Measurements from ENCODE around the gene GMDS.
A peak's percentile ranks its signal among the peaks of the same experiment; 100 is the strongest.
"Not testable (repeated sequence)": the region's sequence is repeated elsewhere in the genome, so short reads cannot be mapped to it uniquely, and the experiment has no call there.

GMDS gene

DNA sequence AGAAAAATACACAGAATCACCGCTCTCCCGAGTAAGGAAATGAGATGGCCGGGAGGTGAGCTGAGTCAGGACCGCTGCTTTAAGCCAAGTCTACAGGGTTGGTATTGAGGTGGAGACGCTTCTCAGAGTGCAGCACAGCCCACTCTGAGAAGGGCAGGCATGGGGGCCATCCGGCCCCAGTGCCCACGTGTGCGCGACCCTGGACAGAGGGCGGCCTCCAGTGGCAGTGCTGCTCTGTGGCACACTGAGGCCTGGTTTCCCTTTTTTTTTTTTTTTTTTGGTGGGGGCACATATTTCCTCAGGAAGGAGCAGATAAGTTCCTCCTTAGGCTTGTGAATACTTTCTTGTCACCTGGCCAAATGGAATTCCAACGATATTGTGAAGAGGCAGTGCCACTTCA is 546.9 kb downstream of the GMDS start:
- no peak for DNase-seq

DNA sequence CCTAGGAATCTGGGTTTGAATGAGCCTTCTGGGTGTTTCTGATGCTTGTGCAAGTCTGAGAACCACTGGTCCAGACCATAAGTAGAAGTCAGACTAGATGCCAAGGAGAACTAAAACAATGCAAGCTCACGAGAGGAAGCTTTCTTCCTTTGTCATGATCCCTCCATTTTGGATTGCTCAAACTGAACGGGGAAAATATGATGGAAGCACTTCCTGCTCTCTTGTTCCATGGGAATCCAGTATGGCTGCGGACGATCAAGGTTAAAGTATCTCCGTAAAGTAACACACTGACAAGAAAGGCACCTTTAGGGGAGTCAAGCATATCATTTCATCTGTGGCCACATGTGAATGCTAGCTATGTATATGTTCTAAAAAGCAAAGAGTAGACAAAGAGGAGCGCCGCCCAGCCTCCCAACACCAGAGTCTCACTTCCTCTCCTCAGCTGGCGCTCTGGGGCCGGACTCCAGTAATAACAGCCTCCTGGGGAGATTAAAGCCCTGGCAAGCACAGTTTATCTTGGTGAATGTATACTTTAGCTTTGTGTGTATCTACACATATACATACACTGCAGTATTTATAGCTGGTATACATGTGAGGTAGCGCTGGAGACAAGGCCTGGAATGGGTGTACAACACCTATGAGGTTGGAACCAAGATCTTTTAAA is 547.6 kb downstream of the GMDS start:
- DNase-seq = no peak

DNA sequence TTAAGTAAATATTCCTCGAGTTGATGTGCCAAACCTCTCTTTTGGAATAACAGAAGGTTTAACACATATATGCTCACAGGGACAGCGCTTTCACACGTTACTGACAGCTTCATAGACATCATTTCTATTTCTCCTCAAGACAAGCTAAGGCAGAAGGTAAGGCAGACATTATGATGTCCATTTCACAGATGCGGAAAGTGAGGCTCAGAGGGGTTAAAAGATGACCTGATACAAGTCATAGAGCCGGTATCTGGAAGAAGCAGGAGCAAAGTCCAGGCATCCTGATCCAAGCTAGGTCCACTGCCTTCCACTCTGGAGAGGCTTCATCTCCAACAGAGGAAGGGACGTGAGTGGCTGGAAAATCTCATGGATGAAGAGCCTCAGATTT is 548.9 kb downstream of the GMDS start:
- DNase-seq = no peak

DNA sequence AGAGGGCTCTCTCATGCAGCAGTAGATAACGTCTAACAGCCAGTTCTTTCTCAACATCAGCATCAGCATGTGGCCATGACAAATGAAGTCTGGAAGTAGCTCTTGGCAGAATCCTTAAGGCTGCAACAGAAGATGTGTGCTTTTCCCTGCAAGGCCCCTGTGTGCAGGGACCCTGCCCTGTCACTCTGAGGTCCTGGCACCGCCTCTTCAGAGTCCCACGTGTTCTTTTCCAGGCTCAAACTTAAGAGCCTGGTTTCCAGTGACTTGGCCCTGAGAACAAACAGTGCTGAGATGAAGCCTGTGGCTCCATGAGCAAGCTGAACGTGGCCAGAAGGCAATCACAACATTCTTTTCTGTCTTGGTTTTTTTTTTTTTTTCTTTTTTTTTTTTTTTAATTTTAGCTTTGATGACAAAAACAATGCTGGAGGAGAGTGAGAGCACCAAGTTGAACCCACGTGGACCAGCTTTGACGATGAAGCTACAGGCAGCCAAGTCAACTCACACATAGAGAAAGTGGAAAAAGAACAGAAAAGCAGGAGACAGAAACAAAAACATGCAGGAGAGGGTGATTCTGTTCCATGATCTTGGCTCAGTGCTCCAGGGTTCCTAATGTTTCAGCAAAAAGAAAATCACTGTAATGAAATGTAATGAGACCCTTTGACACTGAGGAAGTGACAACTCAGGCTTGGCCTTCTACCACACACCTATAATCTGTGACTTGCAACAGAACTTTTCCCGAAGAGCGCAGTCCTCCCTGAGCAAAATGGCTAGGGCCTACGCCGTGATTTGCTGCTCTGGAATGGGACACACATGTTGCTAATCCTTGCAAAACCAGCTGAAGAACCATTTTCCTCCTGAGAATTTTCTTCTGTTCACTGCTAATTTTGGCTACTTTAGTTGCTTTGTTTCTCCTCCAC is 549.6 kb downstream of the GMDS start:
- no peak for DNase-seq

DNA sequence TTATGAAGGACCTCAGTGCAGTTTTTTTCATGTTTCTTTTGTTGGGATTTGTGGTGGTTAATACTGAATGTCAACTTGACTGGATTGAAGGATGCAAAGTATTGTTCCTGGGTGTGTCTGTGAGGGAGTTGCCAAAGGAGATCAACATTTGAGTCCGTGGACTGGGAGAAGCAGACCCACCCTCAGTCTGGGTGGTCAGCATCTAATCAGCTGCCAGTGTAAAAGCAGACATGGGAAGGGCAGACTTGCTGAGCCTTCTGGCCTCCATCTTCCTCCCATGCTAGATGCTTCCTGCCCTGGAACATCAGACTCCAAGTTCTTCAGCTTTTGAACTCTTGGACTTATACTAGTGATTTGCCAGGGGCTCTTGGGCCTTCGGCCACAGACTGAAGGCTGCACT is 553.6 kb downstream of the GMDS start:
- DNase-seq = not testable (repeated sequence)

DNA sequence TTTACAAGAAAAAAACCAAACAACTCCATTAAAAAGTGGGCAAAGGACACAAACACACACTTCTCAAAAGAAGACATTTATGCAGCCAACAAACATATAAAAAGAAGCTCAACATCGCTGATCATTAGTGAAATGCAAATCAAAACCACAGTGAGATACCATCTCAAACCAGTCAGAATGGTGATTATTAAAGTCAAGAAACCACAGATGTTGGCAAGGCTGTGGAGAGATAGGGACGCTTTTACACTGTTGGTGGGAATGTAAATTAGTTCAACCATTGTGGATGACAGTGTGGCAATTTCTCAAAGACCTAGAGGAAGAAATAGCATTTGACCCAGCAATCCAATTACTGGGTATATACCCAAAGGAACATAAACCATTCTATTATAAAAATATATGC is 554.7 kb downstream of the GMDS start:
- DNase-seq = not testable (repeated sequence)

DNA sequence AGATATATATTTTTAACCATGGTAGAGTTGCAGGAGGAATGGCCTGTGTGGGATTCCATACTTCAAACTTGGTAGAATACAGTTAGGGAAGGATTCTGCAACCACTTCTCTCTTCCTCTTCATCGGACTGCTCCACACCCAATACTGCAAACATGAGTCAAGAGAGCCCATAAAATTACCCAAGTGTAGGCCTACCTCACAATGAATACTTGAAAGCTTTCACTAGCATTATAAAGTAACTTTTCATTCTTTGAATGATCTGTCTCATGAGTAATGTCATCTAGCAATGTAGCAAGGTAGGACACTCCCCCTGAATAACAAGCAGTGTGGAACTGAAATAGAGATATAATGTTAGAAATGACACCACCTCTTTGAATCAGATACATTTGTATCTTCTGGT is 556.3 kb downstream of the GMDS start:
- no peak for DNase-seq

DNA sequence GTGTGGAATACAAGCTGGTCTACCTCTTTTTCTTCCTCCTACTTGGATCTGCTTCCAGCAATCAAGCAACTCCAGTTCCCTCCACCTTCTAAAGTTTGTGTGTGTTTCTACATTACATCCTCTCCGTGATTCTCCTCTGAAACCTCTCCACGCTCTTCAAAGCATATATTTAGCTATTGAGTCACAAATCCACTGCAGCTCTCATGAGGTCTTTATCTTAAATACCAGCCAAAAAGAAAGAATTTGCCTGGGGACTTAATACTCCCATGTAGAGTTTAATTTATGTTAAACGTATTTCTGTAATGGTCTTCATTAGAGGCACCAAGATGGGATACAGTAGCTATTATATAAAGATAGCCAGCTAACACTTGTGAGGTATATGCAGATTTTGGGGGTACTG is 557.0 kb downstream of the GMDS start:
- no peak for DNase-seq

DNA sequence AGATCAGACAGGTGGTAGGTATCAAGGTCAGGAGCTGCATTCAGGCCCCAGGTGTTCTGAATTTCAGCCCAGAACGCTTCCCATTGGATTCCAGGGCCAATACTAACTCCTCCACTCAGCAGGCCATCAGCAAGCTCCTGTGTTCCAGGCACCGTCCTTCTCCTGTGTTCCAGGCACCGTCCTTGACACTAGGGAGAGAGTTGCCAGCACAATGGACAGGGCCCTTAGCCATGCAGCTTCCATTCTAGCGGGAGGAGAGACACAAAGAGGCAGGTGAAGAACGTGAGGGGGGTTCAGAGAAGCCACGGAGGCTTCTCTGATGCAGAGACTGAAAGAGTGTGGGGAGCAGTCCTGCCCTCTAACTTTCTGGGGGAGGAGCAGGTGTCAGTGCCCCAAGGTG is 558.0 kb downstream of the GMDS start:
- no peak for DNase-seq

DNA sequence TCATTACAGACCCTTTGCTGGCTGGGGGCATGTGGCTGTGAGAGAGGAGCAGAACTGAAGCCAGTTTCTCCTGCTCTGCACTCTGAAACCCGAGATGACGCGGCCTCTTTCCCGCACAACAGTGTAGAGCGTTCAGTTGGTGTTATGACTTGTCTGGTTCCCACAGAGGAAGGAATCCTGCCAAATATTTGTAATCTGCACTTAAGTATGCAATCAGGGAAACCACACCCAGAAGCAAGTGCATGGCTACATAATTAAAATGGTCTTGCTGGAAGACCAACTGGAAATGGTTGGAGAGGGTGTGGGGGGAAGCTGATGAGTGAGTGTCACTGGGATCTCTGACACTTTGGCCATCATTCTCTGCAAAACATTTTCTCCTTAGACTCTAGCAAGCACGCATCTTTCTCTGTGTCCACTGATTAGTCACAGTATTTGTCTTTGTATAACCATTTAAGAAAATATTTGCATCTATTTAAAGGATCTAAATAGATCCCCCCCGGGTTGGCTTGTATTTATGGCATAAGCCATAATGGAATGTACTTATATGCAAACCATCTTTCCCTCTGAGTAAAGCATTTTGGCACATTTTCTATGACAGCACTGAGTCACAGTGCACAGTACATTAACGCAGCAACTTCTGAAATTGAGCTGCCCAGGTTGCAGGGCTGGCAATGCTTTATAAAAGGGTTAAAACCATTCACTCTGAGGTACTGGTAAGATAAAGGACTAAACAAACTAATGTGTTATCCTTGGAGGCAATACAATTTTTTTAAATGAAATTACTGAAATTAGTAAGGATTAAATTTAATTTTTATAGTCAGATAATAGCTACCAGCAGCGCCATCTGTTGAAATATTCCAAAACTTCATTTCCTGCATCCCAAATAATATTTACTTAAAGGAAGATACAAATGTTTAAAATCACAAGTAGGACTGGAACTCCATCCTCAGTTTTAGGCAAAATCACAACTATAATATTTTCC is 559.0 kb downstream of the GMDS start:
- DNase-seq = peak; percentile 8

DNA sequence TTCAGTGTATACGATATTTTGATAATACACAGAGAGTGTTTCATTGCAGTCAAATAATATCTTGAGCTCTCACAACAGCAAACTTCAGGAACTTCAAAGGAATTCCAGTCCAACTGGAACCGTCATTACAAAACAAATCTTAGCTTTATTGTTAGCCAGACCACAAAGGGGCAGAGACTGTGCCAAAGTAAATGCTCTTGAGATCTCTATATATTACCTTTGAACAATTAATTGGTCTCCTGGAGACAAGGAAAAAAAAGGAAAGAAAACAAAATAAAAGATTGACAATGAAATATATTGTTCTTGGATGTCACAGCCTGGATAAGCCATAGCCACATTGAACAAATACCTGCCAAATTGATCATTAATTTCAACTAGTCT is 565.7 kb downstream of the GMDS start:
- no peak for DNase-seq

DNA sequence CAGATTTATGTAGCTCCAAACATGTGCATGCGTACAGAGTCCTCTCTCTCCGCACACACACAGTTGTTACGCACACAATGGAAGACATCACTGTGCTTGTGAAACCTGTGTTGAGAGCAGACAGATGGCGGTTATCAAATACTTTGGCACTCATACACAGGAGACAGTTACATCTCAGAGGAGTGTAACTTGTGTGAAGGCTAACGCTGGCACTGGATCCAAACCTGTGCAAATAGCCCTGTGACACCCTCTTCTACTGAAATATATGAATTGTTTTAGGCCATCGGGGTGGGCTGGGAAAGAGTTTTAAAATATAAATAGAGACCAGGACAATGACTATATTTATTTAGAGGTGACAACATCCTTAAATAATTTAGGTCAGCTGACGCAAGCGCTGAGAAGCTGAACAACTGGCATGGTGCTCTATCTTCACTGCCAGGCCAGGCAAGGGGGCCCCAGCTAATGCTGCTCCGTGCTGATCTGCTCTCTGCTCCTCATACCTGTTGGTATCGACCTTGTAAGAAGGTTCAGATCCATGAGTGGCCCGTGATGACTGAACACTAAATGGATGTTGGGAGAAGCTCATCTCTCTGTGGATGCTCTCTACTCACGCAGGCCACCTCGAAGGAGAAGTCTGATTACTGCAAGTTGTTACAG is 566.2 kb downstream of the GMDS start:
- no peak for DNase-seq

DNA sequence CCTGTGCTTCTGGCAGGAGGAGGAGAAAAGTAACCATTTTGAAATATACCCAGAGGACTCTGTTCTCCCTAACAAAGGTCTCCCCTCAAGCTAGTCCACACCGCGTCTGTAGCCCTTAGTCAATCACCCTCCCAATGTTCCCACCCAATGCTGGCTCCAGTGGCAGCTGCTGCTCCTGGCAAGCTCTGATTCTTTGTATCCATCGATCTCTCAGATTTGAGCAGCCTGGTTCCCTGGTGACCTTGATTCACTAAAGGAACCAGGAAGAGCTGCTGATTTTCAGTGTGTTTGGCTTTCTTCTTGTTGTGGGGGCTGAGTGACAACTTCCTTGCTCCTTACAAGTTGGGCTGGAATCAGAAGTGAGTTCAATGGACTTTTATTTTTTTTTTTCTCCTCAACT is 567.2 kb downstream of the GMDS start:
- DNase-seq = no peak

DNA sequence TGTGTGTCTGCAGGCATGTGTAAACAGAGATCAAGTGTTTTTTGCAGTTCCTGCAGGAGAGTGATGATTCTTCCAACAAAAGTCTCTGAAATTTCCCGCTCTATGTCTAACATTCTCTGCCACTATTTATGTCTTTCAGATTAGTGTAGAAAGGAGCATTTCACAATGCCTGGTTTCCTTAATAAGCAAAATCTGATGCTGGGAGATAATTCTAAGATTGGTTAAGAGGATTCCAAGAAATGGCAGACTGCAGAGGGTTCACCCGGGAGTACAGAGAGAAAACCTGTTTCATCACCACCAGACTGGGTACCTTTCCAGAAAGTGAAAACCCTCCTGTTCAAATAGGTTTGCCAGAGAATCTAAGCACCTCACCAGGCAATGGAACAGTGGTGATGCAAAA is 573.0 kb downstream of the GMDS start:
- no peak for DNase-seq

DNA sequence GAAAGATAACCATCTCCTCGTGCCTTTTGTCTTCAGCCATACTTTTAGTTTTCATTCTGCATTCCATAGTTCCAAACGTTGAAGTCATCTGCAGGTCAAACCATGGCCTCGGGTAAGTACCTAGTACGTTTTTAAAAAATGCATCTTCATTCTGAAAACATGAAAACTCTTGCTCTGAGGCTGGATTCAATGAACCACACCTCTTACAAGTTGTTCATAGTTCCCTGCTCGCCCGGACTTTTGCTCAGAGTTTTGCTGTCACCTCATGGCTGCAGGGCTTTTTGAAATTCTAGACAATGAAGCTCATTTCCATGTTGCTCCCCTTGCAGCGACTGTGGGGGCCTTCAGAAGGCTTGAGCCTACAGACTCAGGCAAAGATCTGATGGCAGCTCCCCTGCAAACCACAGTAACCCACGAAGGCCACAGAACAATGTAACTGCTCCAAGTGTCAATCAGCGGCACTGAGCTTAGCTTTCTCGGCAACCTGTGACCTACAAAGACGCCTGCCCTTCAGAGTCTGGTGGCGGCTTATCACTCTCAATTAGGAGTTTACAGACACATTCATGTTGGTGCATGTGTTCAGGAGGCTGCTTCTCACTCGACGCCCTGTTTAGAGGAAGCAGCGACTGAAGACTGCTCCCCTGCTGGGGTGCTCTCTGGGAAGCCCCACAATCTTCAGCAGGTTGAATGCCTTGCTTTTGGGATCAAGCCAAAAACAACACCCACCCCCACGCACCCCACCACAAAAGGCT is 574.5 kb downstream of the GMDS start:
- DNase-seq = no peak

DNA sequence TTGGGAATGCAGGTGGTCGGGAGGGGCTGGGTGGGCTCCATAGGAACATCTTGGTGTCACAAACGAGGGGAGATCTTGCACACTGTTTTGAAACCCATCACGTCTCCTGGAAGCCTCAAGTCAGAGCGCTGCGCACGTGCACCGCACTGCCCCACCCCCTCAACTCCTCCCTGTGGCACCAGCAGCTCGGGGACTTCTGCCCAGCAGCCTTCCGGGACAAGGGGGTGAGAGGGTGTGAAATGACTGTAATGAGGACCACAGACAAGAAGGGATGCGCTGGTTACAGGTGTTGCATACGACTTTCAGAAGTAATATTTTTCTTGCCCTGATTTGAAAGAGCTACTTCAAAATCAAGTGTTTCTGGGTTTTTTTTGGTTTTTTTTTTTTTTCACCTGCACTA is 575.4 kb downstream of the GMDS start:
- no peak for DNase-seq

DNA sequence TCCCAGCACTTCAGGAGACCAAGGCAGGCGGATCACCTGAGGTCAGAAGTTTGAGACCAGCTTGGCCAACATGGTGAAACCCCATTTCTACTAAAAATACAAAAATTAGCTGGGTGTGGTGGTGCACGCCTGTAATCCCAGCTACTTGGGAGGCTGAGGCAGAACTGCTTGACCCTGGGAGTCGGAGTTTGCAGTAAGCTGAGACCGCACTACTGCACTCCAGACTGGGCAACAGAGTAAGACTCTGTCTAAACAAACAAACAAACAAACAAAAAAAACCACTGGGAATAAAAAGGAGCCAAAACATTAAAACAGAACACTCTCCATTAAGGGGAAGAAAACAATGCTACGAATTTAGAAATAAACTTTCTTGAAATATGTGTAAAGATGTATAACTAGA is 576.9 kb downstream of the GMDS start:
- not testable (repeated sequence) for DNase-seq

DNA sequence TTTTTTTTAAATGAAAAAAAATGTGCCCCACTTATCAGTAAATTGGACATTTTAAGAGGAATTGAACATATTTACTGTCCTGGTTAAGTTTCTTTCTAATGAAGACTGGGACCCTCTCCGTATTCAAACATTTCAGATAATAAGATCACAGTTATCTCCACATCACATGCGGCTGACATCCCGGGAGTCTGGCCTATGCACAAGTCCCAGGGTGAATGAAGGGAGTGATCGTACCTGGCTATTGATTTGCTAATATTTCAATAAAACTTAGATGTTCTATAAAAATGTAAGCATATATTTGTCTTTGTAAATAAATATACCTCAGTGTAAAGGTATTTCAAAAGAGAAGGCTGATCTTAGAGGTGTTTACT is 577.6 kb downstream of the GMDS start:
- DNase-seq = no peak

DNA sequence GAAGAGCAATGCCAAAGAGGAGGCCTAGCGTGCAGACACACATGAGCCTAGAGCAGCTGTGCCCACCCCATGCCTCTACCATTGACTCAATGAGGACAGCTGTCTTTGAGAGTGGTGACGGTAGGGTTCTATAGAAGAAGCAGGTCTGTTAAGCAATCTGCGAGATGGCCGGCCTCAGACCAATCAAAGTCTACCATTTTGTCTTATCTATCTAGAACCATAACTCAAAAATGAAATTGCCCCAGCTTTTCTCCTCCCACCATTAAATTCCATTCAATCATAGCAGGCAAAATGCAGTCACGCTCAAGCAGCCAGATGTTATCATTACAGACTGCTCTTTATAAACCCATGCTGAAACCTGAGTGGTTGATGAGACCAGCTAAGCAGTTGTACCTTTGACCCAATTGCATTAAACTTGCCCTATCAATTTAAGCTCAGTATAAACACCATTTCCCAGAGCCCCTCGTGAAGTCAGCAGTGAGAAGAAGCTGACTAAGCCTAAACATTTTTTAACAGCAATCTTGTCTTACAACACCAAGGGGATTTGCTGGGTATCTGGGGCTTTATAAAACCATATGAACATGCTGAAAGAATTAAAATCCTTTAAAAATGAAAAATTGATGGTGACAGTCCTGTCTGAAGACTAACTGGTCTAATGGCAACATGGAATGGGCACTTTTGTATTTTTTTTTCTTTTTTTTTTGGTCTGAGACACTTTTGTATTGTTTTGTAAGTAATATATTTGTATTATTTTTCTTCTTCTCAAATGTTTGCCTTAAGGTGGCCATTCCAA is 578.2 kb downstream of the GMDS start:
- no peak for DNase-seq

DNA sequence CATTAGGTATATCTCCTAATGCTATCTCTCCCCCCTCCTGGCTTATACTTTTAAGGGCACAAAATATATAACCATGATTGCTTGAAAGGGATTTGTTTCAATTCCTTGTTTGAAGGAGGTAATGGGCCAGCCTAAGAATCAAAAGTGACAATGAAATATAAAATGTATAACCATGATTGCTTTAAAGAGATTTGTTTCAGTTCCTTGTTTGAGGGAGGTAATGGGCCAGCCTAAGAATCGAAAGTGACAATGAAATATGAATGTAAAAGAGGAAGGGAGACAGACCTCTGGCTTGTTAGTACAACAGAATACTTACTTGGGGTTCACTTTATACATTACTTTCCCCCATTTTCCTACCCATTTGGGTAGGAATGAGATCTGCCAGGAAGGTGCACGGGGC is 580.2 kb downstream of the GMDS start:
- no peak for DNase-seq

DNA sequence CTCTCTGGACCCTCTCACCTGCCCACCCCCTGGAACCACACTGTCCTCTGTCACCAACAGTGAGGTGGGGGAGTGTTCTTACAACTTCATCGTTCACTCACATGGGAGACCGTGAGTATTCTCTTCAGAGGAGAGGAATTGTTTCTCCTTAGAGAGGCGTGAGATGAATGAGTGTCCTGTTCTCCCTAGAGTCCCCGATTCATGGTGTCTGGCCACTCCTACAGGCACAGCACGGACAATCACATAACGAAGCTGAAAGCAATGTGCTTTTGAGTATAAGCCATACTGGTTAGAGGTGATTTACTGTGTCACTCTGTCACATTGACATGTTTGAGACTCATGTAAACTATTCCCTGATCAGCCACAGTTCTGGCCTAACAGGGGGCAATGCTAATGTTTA is 581.1 kb downstream of the GMDS start:
- DNase-seq = no peak
